A549 (cell line): ENCODE measurements around the gene ITIH5.
"Not testable (repeated sequence)": the region's sequence is repeated elsewhere in the genome, so short reads cannot be mapped to it uniquely, and the experiment has no call there.

Experiments used
- HDAC2 ChIP-seq: fragments of 200-600 bp; sonication (generic); IDR thresholded peaks from 2 replicates; pipeline ENCODE4 v1.6.1; 2016
- KDM1A ChIP-seq: fragments of 200-600 bp; sonication (generic); IDR thresholded peaks from 2 replicates; pipeline ENCODE4 v1.6.1; 2016; ENCODE audit warnings: low read depth, mild to moderate bottlenecking
- NFE2L2 ChIP-seq: fragments of 150-350 bp; conservative IDR thresholded peaks from 2 replicates; pipeline ENCODE4 v1.6.1; 2014; ENCODE audit warnings: low read length
- POLR2A ChIP-seq: IDR thresholded peaks from 2 replicates; pipeline ENCODE4 v1.6.1; 2012; ENCODE audit warnings: mild to moderate bottlenecking, low read length
- RCOR1 ChIP-seq: fragments of 150-350 bp; IDR thresholded peaks from 2 replicates; pipeline ENCODE4 v1.6.1; 2014; ENCODE audit warnings: antibody characterized with exemption, low read length, low read depth
- RNF2 ChIP-seq: fragments of 200-600 bp; sonication (generic); IDR thresholded peaks from 2 replicates; pipeline ENCODE4 v1.6.1; 2016; ENCODE audit warnings: low read depth, mild to moderate bottlenecking, antibody characterized with exemption, moderate library complexity, borderline replicate concordance
- ZSCAN20 ChIP-seq: fragments of 250-450 bp; sonication (Bioruptor Pico); IDR thresholded peaks from 2 replicates; pipeline ENCODE4 v1.8.0; 2022; ENCODE audit warnings: mild to moderate bottlenecking, moderate library complexity

DNA sequence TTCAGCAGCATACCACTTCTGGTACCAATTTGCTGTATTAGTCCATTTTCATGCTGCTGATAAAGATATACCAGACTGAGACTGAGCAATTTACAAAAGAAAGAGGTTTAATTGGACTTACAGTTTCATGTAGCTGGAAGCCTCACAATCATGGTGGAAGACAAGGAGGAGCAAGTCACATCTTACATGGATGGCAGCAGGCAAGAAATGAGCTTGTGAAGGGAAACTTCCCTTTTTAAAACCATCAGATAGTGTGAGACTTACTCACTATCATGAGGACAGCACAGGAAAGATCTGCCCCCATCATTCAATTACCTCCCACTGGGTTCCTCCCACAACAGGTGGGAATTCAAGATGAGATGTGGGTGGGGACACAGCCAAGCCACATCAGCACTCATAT, 26.4 kb upstream of the ITIH5 start:
- not testable (repeated sequence) for TF ChIP-seq KDM1A, HDAC2, RNF2, POLR2A, NFE2L2, ZSCAN20, RCOR1
